NCI-H146 (cell line): Measurements from ENCODE around the gene CALD1.
A peak's percentile ranks its signal among the peaks of the same experiment; 100 is the strongest.

Experiments
- DNase-seq: peaks from one replicate; lab custom pipeline; 2025; lab: John Stamatoyannopoulos, UW

Gene CALD1

DNA sequence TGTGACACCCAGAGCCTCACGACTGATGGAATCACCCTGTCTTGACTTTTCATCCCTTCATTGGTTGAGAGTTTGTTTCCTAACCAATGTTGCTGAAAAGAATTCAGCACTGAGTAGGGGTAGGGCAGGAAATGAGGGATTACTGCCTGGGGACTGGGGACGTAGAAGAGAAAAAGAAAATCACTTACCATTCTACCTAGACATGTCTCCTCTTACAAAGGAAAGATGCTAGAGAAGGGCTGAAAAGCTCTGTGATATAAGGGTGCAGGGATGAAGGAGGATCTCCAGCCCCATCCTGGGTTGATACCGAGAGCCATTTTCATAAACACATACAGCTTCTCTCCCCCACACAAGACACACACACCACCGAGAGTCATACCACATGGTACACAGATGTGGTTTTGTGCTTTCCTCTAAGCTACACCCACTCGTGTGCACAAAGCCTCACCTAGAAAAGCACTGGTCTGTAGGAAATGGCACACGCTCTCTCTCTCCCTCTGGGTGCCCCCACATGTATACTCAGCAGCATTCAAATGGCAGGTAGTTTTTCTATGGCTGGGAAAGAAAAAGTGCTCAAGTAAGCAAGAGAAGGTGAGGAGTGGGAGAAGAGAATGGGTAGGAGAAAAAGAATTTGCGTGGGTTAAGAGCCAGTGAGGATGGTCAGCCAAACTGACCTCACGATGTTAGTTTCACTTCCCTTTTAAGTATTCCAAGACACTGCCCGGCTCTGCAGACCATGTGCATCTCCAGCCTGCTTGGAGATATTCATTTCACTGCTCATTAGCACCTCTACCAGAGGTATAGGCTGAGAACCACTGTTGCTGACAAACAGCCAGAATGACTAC is 85.8 kb downstream of the CALD1 start:
- DNase-seq = no peak

GRCh38 chr7:134866617-134867016 is 87.2 kb downstream of the CALD1 start:
- no peak for DNase-seq

DNA sequence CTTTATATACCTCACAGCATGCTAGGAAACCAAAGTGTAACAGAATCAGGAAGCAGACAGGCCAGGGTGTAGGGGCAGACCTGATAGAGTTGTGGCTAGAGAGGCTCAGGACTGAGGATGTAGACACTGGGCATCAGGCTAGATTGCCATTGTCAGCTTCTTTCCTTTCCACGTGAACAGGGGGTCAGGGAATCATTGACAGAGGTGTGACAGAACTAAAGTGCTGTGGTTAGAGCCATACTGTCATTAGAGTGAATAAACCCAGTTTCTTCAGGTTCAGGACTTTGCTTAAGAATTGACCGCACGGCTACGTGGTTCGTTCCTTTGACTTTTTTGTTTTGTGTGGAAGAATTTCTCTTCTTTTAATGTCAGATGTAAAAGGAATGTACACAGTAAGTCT is 90.7 kb downstream of the CALD1 start:
- DNase-seq = no peak

DNA sequence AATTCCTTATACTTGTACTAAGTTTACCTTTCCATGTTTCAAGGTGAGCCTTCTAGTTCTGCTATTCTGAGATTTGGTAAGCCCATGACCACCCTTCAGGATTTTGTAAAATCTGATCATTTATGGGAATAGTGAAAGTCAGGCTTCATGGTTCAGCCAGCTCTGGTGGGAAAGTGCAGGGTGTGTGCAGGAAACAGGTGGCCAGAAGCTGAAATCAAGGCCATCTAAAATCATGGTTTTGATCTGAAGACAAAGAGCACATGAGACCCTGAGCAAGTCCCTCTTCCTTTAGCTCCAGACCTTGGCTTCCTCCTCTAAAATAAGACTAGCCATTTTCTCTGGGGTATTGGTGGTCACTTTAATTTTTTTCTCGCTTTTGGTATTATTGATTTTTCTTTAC is 91.3 kb downstream of the CALD1 start:
- no peak for DNase-seq

DNA sequence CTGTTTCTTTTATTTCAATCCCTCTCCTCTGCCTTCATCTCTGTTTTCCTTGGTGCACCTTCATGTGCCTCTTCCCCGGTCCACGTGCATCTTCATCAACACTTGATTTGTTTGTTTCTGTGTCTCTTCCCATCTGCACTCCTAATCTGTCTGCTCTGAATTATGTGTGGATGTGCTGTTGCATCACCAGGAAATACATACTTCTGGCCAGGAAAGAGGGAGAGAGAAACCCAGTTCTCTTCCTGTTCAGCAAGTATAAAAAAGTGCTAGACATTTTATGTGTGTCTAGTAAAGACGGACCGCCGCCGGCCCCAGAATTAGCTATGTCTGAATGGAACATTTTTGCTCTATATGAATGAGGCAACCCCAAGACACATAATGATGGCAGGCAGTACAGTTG is 93.8 kb downstream of the CALD1 start:
- no peak for DNase-seq

DNA sequence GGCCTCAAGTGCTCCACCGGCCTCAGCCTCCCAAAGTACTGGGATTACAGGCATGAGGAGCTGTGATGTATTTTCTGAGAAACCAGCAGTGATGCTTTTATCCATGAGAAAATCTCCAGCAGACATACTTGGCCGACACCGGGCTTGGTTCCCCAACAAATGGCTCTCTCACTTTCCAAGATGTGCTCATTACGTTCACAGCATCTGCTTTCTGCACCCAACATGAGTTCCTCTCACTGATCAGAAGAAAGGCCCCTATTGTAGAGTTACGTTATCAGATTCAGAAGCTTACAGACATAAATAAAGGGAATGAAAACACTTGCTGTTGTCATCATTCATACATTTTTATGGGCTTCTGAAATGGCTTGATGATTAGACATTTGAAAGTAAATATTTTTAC is 95.0 kb downstream of the CALD1 start:
- DNase-seq = no peak

GRCh38 chr7:134875867-134876266 is 96.4 kb downstream of the CALD1 start:
- DNase-seq = no peak

GRCh38 chr7:134878746-134879357 is 99.4 kb downstream of the CALD1 start:
- no peak for DNase-seq

GRCh38 chr7:134879815-134880475 is 100.5 kb downstream of the CALD1 start:
- no peak for DNase-seq

DNA sequence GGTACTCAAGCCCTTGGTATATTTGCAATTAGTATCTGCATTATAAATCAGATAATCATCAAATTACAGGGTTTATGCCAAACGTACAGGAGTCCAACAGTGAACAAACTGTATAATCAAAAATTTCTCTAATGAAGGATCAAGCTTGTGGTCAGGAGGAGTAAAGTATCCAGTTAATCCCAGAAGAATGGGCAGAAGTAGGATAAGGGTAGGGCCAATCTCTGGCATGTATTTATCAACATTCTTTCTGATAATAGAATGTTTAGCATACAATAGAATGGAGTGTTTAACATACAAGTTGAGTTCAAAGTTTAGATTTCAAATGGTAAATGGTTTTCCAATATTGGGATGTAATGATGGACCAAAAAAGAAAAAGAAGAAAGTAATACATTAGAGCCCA is 103.0 kb downstream of the CALD1 start:
- no peak for DNase-seq

- DNase-seq = no peak
Measured at GRCh38 chr7:134885967-134886352, 106.5 kb downstream of the CALD1 start.

DNA sequence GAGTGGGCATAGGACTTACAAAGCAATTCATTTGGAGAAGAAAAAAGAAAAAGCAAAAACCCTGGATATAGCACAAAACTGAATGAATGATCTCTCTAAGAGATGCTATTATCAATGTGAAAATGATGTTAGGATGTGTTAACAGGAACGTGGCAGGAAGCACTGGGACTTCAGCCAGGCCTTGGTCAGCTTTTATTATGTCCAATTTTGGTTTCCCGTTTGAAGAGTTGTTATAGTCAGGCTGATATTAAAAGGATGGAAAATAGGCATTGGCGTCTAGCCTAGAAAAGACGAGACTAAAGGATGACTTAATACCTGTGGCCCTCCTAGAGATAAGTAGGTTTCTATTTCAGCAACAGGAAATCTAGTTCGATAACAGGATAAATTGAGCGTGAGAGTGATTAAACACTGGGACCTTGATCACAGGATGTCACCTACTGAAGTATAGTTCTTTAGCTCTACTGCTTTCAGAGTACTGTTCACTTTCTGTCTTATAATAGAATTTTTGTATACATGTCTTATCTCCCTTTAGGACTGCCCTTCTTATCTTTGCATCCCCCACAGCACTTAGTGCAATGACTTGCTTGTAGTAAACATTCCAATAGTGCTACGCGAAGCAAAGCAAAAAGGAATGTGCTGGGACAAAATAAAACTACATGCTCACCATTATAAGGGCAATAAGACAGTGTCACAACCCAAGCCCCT is 107.1 kb downstream of the CALD1 start:
- DNase-seq = no peak

DNA sequence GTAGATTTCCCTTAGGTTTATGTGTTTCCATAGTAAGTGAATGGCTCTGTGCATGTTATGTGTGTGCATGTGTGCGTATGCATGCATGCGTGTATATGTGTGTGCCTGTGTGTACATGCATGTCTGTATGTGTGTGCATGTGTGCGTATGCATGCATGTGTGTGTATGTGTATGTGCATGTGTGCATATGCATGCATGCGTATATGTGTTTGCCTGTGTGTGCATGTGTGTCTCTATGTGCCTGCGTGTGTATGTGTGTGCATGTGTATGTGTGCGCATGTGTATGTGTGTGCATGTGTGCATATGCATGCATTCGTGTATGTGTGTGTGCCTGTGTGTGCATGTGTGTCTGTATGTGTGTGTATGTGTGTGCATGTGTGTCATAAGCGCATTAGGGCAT is 108.1 kb downstream of the CALD1 start:
- DNase-seq = no peak

DNA sequence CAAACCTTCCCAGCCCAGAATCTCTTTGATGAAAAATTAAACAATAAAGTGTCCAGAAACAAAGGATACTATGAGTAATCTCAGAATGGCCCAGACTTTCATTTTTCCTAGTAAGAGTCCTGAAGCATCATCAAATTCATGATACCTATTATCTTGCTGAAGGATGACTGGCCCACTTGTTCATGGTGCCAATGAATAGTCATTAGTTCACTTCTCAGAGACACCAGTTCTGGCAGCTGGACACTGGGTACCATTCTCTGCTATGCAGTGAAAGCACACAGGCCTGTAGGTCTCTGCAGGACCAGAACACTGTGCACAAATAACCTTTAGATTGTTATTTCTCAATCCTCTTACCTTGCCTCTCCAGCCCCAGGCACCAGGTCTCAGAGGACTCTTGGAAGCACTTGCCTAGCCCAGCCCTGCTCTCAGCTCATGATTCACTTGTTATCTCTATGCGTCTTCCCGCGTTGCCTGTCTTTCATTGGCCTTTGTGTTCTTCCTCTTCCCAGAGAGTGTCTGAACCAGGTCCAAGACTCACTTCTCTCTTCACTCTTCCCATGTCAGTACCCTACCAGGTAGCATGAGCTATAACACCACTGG is 108.8 kb downstream of the CALD1 start:
- DNase-seq = no peak

DNA sequence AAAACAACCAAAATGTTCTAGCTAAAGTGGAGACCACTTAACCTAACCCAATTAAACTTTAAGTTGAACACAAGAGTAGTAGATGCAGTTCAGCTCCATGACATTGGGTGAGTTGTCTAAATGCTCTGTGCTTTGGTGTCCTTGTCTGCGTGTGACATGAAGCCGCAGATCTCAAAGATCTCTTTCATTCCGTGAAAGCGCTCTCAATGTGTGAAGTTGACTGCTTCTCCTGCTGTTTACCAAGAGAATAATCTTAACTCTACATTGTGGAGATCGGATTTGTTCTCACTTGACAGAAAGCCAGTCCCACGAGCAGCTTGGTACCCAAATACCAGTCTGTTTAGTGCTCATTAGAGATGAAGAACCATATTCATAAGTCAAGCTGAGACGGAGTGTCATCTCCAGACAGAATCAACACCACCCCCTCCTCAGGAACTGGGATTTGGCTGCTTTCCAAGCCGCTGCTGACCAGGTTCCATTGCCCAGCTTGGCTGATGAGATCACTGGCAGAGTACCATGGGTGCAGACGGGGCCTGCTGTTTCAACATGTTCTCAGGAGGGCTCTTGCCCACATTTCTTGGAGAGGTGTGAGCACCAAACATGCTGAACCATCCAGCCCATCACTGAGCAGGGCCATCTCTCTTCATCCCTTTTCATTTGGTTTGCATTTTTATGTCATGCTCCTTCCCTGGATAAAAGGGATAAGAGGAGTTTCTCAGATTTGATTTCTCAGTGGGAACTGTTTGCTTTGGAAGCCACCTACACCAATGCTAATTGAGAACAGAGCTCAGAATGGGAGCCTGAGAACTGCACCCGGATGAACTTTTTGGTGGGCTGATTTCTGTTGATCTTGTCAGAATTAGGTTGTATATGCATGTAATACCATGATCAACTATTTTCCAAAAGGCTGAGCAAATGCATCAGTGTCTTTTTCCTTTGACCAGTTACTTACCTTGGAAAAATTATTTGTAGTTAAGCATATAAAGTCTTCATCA is 111.1 kb downstream of the CALD1 start:
- peak; percentile 11 for DNase-seq

DNA sequence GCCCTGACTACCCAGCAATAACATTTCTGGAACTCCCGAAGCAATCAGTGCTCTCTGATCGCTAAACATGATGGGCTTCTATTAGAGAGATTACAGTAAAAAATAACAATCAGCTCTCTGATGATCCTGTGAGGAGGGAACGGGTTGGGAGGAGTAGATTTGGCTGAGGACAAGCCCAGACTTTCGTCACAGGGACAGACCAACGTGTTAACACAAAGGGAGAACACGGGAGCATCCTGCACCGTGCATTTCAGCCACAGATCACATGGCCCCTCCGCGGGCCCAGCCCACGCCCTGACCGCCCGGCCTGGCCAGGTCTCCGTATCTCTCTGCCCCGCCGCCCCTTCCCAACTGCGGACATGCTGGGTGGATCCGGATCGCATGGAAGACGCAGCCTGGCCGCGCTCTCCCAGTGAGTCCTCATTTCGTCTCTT is 111.8 kb downstream of the CALD1 start:
- DNase-seq = no peak

GRCh38 chr7:134891696-134892678 is 112.6 kb downstream of the CALD1 start:
- no peak for DNase-seq

GRCh38 chr7:134892963-134893362 is 113.5 kb downstream of the CALD1 start:
- DNase-seq = no peak

GRCh38 chr7:134893920-134894319 is 114.5 kb downstream of the CALD1 start:
- DNase-seq = no peak

DNA sequence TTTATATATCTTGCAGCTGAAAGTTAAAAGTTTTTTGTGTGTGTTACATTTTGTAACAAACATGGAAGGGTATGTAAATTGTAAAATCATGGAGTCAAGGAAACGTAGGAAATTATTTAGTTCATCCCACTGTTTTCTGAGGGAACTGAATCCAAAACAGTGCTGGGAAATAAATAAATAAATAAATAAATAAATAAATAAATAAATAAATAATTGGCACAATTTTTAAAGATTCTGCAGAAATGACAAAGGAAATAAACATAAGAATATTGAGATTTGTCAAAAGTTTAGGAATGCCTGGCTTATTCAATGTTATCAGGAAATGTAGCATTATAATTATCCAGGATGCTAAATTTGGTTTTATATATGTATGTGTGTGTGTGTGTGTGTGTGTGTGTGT is 115.5 kb downstream of the CALD1 start:
- no peak for DNase-seq
